ENCODE measurements around the gene SMARCD1.

SMARCD1 gene

DNA sequence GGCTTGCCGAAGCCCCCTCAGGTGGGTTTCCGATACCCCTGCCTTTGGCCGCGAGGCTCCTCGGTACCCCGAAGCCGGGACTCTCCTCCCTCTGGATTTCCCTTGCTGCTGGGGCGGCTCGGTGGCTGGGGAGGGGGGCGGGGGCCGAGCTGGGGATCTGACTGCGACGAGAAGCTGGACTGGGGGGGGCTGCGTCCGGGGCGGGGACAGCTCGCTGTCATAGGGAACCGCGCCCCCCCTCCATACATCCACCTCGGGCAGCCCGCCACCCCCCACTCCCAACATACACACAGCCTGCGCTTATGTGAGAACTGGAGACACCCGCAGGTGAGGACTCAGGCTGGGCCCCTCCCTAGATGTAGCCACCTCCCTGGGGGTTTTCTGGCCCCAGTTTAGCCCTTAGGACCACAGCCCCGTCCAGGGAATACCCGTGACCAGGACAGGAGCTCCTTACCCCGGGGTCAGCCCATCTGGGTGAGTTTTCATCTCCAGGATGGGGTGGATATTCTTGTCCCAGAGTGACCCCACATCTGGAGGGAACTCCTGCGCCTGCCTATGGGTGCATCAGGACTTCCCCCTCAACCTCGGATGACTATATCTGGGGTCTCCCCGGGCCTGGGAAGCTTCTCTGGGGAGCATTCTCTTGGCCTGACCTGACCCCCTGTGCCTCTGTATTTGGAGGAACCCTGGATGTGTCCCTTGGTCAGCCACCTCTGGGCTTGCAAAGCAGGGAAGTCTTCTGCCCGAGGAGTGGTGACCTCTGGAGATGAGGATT, 27.1 kb upstream of the SMARCD1 start:
- peak overlapping the region; percentile 79; the same call in 1 of the 2 replicates for H3K4me3 ChIP-seq (ENCODE audit: low read depth, low read length)
- H3K27me3 ChIP-seq (ENCODE audit: control insufficient read depth, insufficient read depth, low read length), result peaks cover 91% of the 10 kb centered on the region
- H3K27ac ChIP-seq (ENCODE audit: low read depth, low read length), result no peak overlapping the region
- H3K36me3 ChIP-seq (ENCODE audit: control insufficient read depth, insufficient read depth, low read length), result no peaks in the 10 kb centered on the region
- H3K9me3 ChIP-seq (ENCODE audit: control insufficient read depth, insufficient read depth, low read length), result no peaks in the 10 kb centered on the region
- H3K4me1 ChIP-seq (ENCODE audit: control insufficient read depth, insufficient read depth, low read length), result peaks cover 10% of the 10 kb centered on the region; the same call in 1 of the 2 replicates
- no peak overlapping the region for H3K9ac ChIP-seq (ENCODE audit: low read depth, low read length)

DNA sequence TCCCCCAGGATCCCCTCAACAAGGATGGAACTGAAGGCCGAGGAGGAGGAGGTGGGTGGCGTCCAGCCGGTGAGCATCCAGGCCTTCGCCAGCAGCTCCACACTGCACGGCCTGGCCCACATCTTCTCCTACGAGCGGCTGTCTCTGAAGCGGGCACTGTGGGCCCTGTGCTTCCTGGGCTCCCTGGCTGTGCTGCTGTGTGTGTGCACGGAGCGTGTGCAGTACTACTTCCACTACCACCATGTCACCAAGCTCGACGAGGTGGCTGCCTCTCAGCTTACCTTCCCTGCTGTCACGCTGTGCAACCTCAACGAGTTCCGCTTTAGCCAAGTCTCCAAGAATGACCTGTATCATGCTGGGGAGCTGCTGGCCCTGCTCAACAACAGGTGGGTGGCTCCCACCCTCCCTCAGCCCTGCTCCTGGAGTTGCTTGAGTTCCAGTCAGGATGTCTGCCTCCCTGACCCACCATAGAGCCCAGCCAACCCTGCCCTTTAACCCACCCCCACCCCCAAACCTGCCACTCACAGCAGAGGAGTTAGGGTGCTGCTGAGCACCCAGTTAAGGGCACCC, 26.3 kb upstream of the SMARCD1 start:
- Histone ChIP-seq H3K36me3 (ENCODE audit: control insufficient read depth, insufficient read depth, low read length) (no peaks in the 10 kb centered on the region), H3K27me3 (ENCODE audit: control insufficient read depth, insufficient read depth, low read length) (peaks cover 83% of the 10 kb centered on the region), H3K4me3 (ENCODE audit: low read depth, low read length) (no peak overlapping the region), H3K27ac (ENCODE audit: low read depth, low read length) (no peak overlapping the region), H3K9me3 (ENCODE audit: control insufficient read depth, insufficient read depth, low read length) (no peaks in the 10 kb centered on the region), H3K4me1 (ENCODE audit: control insufficient read depth, insufficient read depth, low read length) (peaks cover 10% of the 10 kb centered on the region; the same call in 1 of the 2 replicates), H3K9ac (ENCODE audit: low read depth, low read length) (no peak overlapping the region)

DNA sequence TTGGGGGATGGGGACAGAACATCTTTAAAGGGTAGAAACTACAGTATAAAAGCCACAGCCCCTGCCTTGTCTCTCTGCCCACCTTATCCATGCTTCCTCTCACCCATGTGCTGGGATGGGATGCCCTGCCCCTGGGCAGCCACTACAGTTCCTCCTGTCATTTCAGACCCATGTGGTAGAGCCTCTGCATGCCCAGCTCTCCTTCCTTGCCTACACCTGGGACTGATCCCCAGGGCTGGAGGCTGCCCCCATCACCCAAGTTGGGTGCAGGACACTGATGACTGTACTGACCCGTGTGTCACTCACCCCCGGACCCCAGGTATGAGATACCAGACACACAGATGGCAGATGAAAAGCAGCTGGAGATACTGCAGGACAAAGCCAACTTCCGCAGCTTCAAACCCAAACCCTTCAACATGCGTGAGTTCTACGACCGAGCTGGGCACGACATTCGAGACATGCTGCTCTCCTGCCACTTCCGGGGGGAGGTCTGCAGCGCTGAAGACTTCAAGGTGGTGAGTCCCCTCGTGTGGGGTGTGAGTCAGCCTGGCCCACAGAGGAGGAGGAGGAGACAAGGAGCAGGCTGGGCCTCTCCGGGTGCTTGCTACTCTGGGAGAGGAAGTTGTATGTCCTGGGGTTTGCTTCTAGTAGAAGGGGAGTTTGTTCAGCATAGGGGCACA, 25.6 kb upstream of the SMARCD1 start:
- H3K36me3 ChIP-seq (ENCODE audit: control insufficient read depth, insufficient read depth, low read length), result no peaks in the 10 kb centered on the region
- H3K27me3 ChIP-seq (ENCODE audit: control insufficient read depth, insufficient read depth, low read length), result peaks cover 77% of the 10 kb centered on the region
- H3K4me1 ChIP-seq (ENCODE audit: control insufficient read depth, insufficient read depth, low read length), result peaks cover 10% of the 10 kb centered on the region; the same call in 1 of the 2 replicates

DNA sequence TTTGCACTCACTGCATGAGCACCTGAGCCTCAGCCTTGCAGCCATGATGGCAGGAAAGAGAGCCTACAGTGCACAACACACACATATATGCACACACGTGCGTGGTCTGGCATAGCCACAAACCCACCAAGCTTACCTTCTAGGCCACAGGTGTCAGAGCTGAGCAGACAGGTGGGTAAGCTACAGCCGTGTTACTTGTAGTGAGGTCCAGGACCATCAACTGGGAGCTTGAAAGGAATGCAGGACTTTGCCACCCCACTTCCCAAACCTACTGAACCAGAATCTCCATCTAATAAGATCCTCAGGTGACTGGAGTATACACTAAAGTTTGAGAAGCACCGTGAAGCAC, 25.0 kb upstream of the SMARCD1 start:
- Histone ChIP-seq H3K9me3 (ENCODE audit: control insufficient read depth, insufficient read depth, low read length) (no peaks in the 10 kb centered on the region), H3K27ac (ENCODE audit: low read depth, low read length) (no peak overlapping the region), H3K4me1 (ENCODE audit: control insufficient read depth, insufficient read depth, low read length) (peaks cover 10% of the 10 kb centered on the region; the same call in 1 of the 2 replicates), H3K36me3 (ENCODE audit: control insufficient read depth, insufficient read depth, low read length) (no peaks in the 10 kb centered on the region), H3K9ac (ENCODE audit: low read depth, low read length) (no peak overlapping the region), H3K4me3 (ENCODE audit: low read depth, low read length) (no peak overlapping the region), H3K27me3 (ENCODE audit: control insufficient read depth, insufficient read depth, low read length) (peaks cover 72% of the 10 kb centered on the region)

More for the DNA sequence above, 25.6 kb upstream of the SMARCD1 start:
- H3K9me3 ChIP-seq (ENCODE audit: control insufficient read depth, insufficient read depth, low read length), result no peaks in the 10 kb centered on the region
- no peak overlapping the region for H3K27ac ChIP-seq (ENCODE audit: low read depth, low read length)
- H3K9ac ChIP-seq (ENCODE audit: low read depth, low read length), result no peak overlapping the region
- H3K4me3 ChIP-seq (ENCODE audit: low read depth, low read length), result no peak overlapping the region

DNA sequence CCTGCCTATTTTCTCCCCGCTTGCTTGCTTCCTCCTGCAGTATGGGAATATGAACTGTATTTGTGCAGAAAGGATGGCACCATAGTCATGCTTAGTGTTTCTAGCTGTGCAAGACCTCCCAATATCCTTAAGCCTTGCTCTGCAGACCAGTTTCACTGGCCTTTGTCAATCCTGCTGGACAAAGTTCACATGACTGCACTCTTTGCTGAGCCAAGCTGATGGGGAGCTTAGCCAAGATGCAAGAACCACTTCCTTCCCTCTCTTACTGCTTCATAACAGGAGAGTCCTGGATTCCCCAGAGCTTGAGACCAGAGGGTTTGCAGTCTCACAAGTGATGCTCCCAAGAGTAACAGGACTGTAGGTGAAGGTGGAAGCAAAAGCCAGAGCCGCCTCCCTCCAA, 24.0 kb upstream of the SMARCD1 start:
- H3K9me3 ChIP-seq (ENCODE audit: control insufficient read depth, insufficient read depth, low read length), result no peaks in the 10 kb centered on the region
- H3K27me3 ChIP-seq (ENCODE audit: control insufficient read depth, insufficient read depth, low read length), result peaks cover 61% of the 10 kb centered on the region
- H3K4me1 ChIP-seq (ENCODE audit: control insufficient read depth, insufficient read depth, low read length), result peaks cover 12% of the 10 kb centered on the region; the same call in 1 of the 2 replicates
- no peak overlapping the region for H3K4me3 ChIP-seq (ENCODE audit: low read depth, low read length)
- no peaks in the 10 kb centered on the region for H3K36me3 ChIP-seq (ENCODE audit: control insufficient read depth, insufficient read depth, low read length)
- no peak overlapping the region for H3K9ac ChIP-seq (ENCODE audit: low read depth, low read length)
- H3K27ac ChIP-seq (ENCODE audit: low read depth, low read length), result no peak overlapping the region

DNA sequence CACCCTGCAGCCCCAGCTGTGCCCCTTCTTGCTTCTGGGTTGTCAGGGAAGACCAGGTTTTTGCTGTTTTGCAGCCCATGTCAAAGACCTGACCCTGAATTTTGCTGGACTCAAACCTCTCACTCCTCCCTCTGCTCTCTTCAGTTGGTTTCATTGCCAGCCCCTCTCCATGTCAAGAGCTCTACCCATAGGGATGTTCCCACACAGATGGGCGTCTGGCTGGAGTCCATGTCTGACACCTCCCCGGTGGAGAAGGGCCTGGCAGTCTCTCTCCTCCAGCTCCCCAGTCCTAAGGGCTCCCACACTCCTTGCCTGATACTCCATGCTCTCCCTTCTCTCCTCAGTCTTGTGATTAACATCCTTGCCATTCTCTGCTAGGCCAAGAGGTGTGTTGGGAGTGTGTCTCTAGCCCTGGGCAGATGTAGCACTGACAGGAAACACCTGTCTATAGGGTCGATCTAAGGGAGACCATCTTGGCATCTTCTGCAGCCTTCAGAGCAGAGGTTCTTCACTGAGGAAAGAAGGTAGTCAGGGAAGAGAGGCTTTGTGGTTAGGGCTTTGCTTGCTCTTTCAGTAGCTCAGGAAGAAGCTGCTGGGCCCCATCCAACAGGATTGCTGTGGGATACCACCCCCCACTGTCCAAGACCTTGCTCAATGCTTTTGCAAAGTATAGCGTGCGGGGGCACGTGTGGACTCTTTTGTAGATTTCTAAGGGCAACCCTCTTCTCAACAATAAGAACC, 23.0 kb upstream of the SMARCD1 start:
- Histone ChIP-seq H3K4me1 (ENCODE audit: control insufficient read depth, insufficient read depth, low read length) (peaks cover 11% of the 10 kb centered on the region; the same call in 1 of the 2 replicates), H3K36me3 (ENCODE audit: control insufficient read depth, insufficient read depth, low read length) (no peaks in the 10 kb centered on the region), H3K27me3 (ENCODE audit: control insufficient read depth, insufficient read depth, low read length) (peaks cover 52% of the 10 kb centered on the region), H3K9ac (ENCODE audit: low read depth, low read length) (no peak overlapping the region), H3K27ac (ENCODE audit: low read depth, low read length) (no peak overlapping the region), H3K4me3 (ENCODE audit: low read depth, low read length) (no peak overlapping the region), H3K9me3 (ENCODE audit: control insufficient read depth, insufficient read depth, low read length) (no peaks in the 10 kb centered on the region)

DNA sequence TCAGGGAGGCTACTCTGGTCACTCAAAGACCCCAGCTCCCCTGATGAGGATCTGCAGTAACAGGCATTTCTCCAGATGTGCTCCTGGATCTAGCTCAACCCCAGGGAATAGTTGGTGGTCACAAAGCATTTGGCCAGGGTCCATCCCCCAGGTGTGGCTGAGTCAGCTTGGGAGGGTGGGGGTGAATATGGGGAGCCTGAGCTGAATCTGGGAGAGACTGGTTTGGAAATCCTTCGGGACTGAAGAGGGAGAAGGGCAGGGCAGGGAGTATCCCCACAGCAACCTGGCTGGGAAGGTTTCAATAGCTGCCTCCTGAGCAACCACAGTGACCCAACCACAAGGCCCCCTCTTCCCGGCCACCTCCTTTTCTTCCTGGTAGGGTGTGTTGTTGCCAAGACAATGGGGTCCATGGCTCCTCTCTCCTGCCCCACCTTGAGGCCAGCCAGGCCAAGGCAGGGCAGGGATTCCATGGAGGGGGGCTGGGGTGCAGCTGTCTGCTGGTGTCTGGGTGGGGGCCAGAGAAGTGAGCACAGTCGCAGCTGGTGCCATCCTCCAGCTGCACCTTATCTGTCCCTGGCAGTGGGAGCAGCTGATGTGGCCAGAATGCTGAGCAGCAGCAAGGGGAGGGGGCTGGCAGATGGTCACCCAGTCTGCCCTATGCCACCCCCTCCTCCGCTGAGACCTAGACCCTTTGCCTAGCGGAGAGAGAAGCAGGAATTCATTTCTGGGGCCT, 22.2 kb upstream of the SMARCD1 start:
- Histone ChIP-seq H3K4me3 (ENCODE audit: low read depth, low read length) (no peak overlapping the region), H3K9ac (ENCODE audit: low read depth, low read length) (no peak overlapping the region), H3K9me3 (ENCODE audit: control insufficient read depth, insufficient read depth, low read length) (no peaks in the 10 kb centered on the region), H3K36me3 (ENCODE audit: control insufficient read depth, insufficient read depth, low read length) (no peaks in the 10 kb centered on the region), H3K4me1 (ENCODE audit: control insufficient read depth, insufficient read depth, low read length) (peaks cover 11% of the 10 kb centered on the region; the same call in 1 of the 2 replicates), H3K27ac (ENCODE audit: low read depth, low read length) (no peak overlapping the region), H3K27me3 (ENCODE audit: control insufficient read depth, insufficient read depth, low read length) (peaks cover 45% of the 10 kb centered on the region)

DNA sequence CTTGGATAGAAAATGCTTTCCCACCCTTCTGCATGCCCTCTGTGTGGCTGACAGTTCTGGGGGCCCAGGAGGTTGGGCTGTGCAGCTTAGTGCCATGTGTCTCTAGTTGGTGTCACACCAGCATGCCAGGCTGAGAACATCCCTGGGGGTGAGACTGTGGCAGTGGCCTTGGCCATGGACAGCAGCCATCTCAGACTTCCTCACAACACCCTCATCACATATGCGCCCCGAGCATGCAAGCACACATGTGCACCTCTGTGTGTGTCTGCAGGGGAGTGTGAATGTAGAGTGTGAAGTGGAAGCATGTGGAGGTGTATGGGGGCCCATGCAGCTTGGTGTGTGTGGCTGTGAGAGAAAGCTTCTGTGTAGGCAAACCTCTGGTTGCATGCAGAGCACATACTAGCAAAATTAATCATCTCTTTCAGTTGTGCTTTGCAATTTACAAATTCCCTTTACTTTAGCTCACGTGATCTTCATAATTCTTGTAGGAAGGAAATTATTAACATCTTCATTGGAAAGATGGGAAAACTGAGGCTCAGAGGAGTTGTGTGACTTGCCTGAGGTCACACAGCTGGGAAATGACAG, 19.3 kb upstream of the SMARCD1 start:
- Histone ChIP-seq H3K36me3 (ENCODE audit: control insufficient read depth, insufficient read depth, low read length) (no peaks in the 10 kb centered on the region), H3K27ac (ENCODE audit: low read depth, low read length) (no peak overlapping the region), H3K9ac (ENCODE audit: low read depth, low read length) (no peak overlapping the region), H3K9me3 (ENCODE audit: control insufficient read depth, insufficient read depth, low read length) (no peaks in the 10 kb centered on the region), H3K27me3 (ENCODE audit: control insufficient read depth, insufficient read depth, low read length) (peaks cover 16% of the 10 kb centered on the region), H3K4me3 (ENCODE audit: low read depth, low read length) (no peak overlapping the region), H3K4me1 (ENCODE audit: control insufficient read depth, insufficient read depth, low read length) (peaks cover 11% of the 10 kb centered on the region; the same call in 1 of the 2 replicates)

DNA sequence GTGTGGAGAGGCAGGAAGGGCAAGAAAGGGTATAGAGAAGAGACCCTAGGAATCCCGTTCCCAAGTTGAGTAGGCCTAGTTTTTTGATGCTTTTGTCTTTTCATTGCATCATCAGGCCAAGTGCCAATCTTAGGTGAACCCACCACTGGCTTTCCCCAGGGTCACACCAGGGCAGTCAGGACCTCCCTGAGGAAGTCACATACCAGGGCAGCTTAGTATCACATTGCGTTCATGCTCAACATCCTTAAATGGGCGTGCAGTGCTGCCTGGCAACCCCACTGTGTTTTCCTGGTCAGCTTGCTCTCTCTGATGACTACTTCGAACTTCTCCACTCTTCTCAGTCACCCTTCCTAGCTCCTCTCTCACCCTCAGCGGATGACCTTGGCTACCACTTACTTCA, 18.7 kb upstream of the SMARCD1 start:
- Histone ChIP-seq H3K27ac (ENCODE audit: low read depth, low read length) (peak overlapping the region; percentile 37), H3K9me3 (ENCODE audit: control insufficient read depth, insufficient read depth, low read length) (no peaks in the 10 kb centered on the region), H3K27me3 (ENCODE audit: control insufficient read depth, insufficient read depth, low read length) (peaks cover 10% of the 10 kb centered on the region), H3K4me1 (ENCODE audit: control insufficient read depth, insufficient read depth, low read length) (peaks cover 11% of the 10 kb centered on the region; the same call in 1 of the 2 replicates), H3K36me3 (ENCODE audit: control insufficient read depth, insufficient read depth, low read length) (no peaks in the 10 kb centered on the region), H3K9ac (ENCODE audit: low read depth, low read length) (no peak overlapping the region), H3K4me3 (ENCODE audit: low read depth, low read length) (no peak overlapping the region)

DNA sequence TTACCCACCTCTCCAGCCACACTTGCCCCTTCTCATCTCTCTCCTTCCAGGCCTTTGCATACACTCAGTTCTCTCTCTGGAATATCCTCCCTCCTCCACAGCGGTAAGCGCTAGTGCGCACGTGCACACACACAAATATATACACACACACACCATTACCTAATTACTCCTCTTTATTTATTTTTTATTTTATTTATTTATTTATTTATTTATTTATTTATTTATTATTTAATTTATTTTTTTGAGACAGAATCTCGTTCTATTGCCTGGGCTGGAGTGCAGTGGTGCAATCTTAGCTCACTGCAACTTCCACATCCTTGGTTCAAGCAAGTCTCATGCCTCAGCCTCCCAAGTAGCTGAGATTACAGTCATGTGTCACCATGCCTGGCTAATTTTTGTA, 16.1 kb upstream of the SMARCD1 start:
- Histone ChIP-seq H3K36me3 (ENCODE audit: control insufficient read depth, insufficient read depth, low read length) (no peaks in the 10 kb centered on the region), H3K9ac (ENCODE audit: low read depth, low read length) (no peak overlapping the region), H3K27ac (ENCODE audit: low read depth, low read length) (no peak overlapping the region), H3K9me3 (ENCODE audit: control insufficient read depth, insufficient read depth, low read length) (no peaks in the 10 kb centered on the region), H3K27me3 (ENCODE audit: control insufficient read depth, insufficient read depth, low read length) (no peaks in the 10 kb centered on the region), H3K4me1 (ENCODE audit: control insufficient read depth, insufficient read depth, low read length) (peaks cover 11% of the 10 kb centered on the region; the same call in 1 of the 2 replicates), H3K4me3 (ENCODE audit: low read depth, low read length) (no peak overlapping the region)

Data from HUES48 (cell line).